GM13977 (cell line): ENCODE results near the gene GAPDH.

Experiments used
- DNase-seq: peaks from one replicate; pipeline ENCODE4 v3.0.0; 2012; ENCODE audit warnings: low spot score
- CTCF ChIP-seq: IDR thresholded peaks from 2 replicates; pipeline ENCODE4 v1.5.1; 2012; ENCODE audit warnings: mild to moderate bottlenecking, control low read depth; ENCODE audit not compliant: insufficient read depth; ENCODE audit errors: extremely low read depth, missing control alignments
- in situ Hi-C: fragments of 300-500 bp; cut with MboI; formaldehyde crosslinking; loops from one replicate; pipeline ENCODE4 v1.12.0; 2022; ENCODE audit warnings: low sequenced_read_pairs, low pct_unique_long_range_greater_than_20kb, mixed read lengths, inconsistent platforms; ENCODE audit not compliant: unreplicated experiment

The GAPDH gene

GRCh38 chr12:6534695-6534944 lies 303 bp downstream of the GAPDH start:
- no peak for TF ChIP-seq CTCF
- no peak for DNase-seq
- in situ Hi-C loops, result loop anchor here (10.0 kb wide), 1 partner anchor 110 kb away; no protein-coding TSS in a partner anchor

GRCh38 chr12:6534945-6535696 lies 804 bp downstream of the GAPDH start:
- peak; percentile 65 for DNase-seq
- no peak for TF ChIP-seq CTCF
- in situ Hi-C loops, result loop anchor here (10.0 kb wide), 1 partner anchor 110 kb away; no protein-coding TSS in a partner anchor

- in situ Hi-C loops, result loop anchor here (10.0 kb wide), 1 partner anchor 111 kb away; no protein-coding TSS in a partner anchor
- TF ChIP-seq CTCF, result no peak
Observed at GRCh38 chr12:6535697-6535946, 1.3 kb downstream of the GAPDH start.

GRCh38 chr12:6535960-6536847 lies 1.9 kb downstream of the GAPDH start:
- no peak for DNase-seq
- in situ Hi-C loops, result loop anchor here (10.0 kb wide), 1 partner anchor 111 kb away; no protein-coding TSS in a partner anchor
- no peak for TF ChIP-seq CTCF

More at GRCh38 chr12:6535697-6535946, 1.3 kb downstream of the GAPDH start:
- no peak for DNase-seq

GRCh38 chr12:6536894-6537579 lies 2.7 kb downstream of the GAPDH start:
- in situ Hi-C loops, result loop anchor here (10.0 kb wide), 1 partner anchor 112 kb away; no protein-coding TSS in a partner anchor
- TF ChIP-seq CTCF, result no peak
- DNase-seq, result no peak

GRCh38 chr12:6537580-6538419 lies 3.5 kb downstream of the GAPDH start:
- DNase-seq, result peak; percentile 75
- peak; percentile 80 for TF ChIP-seq CTCF
- in situ Hi-C loops, result loop anchor here (10.0 kb wide), 1 partner anchor 113 kb away; no protein-coding TSS in a partner anchor
